22Rv1 (cell line): ENCODE measurements around the gene RET.

Experiments
- CTCF ChIP-seq: fragments of 450-650 bp; IDR thresholded peaks from 2 replicates; pipeline ENCODE4 v1.5.1; 2017; ENCODE audit warnings: mild to moderate bottlenecking
- ZFX ChIP-seq: fragments of 450-650 bp; IDR thresholded peaks from 2 replicates; pipeline ENCODE4 v1.6.1; 2017; ENCODE audit warnings: antibody characterized with exemption, borderline replicate concordance

DNA sequence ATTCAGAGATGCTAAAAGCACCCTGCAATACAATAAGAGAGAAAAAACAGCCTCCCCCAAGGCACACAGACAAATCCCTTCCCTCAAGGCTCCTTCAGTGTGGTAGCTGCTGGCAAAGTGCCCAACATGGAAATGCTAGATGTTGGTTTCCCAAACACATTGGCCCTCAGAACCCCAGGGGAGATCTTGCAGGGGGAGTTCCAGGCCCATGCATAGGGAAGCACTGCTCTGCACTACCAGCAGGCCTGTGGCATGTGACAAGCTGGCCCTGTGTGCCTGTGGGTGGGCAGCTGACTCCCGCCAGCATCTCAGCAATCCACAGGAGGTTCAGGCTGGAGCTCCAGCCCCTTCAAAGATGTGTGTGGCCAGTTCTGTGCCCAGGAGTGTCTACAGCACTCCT lies 44.6 kb downstream of the RET start:
- no peak for TF ChIP-seq CTCF
- TF ChIP-seq ZFX = no peak
